NB4 (cell line): Measurements from ENCODE around the gene PDS5B.

Experiments
- CTCF ChIP-seq: IDR thresholded peaks from one replicate; pipeline ENCODE4 v1.5.1; 2012; ENCODE audit warnings: low read depth, low read length
- POLR2A ChIP-seq: IDR thresholded peaks from 2 replicates; pipeline ENCODE4 v1.6.1; 2011; ENCODE audit warnings: mild to moderate bottlenecking; ENCODE audit not compliant: insufficient read length; ENCODE audit errors: extremely low read depth

- TF ChIP-seq CTCF: no peak
- TF ChIP-seq POLR2A: no peak
These were observed 24.7 kb downstream of the PDS5B start for GRCh38 chr13:32610977-32611376.
